CD4-positive, alpha-beta T cell treated with Interleukin-17A for 1 hour (primary cell): ENCODE measurements around the gene BICC1.
"Not testable (repeated sequence)": the region's sequence is repeated elsewhere in the genome, so short reads cannot be mapped to it uniquely, and the experiment has no call there.

ENCODE experiments used
- DNase-seq: peaks from one replicate; pipeline ENCODE4 v3.0.0-alpha.2; 2020

Gene BICC1

GRCh38 chr10:58837826-58838225 is 325.2 kb downstream of the BICC1 start:
- no peak for DNase-seq

DNA sequence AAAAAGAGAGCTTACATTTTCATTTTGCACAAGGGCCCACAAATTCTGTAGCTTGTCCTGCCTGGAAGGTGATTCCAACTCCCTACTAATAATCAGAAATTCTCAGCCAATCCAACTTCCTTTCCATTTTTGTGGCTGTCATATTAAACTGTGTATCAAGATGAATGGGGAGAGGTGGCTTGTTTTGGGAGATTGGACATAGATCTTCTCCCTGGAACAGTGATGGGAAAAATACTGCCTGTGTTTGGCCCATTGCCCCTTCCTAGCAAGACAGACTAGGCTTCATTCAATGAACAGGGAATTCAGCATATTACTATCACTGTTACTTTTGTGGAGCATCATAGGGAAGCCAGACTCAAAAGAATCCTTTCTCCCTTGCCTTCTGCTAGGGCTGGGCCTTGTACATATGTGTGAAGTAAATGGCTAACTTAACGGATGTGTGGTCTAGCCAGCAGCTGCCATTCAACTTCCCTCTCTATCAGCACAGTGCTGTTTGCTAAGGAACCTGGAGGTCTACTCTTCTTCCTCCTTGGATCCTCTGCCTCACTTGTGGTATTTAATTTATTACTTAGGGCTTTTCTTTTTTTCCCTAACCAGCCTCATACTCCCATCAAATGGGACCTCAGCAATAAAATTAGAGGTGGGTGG is 326.0 kb downstream of the BICC1 start:
- no peak for DNase-seq

DNA sequence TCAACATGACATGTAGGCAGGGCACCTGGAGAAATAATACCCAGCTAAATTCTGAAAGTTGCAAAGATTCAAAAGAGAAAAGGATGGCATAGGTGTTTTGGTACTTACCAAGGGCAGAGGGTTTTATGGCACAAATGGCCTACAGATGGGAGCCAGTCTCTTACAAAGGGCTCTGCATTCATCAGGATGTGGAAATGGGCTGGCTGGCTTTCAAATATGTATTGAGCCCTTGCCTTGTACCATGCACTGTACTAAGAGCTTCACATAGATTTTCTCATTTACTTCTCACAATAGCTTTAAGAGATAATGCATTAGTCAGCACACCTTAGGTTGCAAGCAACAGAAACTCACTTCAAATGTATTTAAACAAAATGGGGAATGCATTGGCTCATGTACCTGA is 327.1 kb downstream of the BICC1 start:
- no peak for DNase-seq

GRCh38 chr10:58840840-58841435 is 328.3 kb downstream of the BICC1 start:
- DNase-seq: no peak

- DNase-seq: no peak
Measured at GRCh38 chr10:58842860-58843376, 330.2 kb downstream of the BICC1 start.

DNA sequence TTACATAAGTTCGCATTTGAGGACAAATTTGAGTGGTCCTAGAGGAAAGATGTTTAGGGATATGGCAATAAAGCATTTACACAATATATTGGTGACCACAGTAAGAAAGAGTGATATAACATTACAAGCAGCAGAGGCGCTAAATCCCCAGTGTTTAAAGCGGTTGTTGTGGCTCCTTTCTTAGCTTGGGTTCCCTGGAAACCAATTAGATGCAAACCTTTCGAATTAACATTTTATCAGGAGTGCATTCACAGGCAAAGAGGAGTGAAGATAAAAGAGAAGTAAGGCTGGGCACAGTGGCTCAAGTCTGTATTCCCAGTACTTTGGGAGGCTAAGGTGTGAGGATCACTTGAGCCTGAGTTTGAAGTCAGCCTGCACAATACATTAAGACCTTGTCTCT is 331.1 kb downstream of the BICC1 start:
- DNase-seq: no peak

- DNase-seq: no peak
Measured at GRCh38 chr10:58844680-58845079, 332.0 kb downstream of the BICC1 start.

- DNase-seq: no peak
Measured at GRCh38 chr10:58846856-58847255, 334.2 kb downstream of the BICC1 start.

DNA sequence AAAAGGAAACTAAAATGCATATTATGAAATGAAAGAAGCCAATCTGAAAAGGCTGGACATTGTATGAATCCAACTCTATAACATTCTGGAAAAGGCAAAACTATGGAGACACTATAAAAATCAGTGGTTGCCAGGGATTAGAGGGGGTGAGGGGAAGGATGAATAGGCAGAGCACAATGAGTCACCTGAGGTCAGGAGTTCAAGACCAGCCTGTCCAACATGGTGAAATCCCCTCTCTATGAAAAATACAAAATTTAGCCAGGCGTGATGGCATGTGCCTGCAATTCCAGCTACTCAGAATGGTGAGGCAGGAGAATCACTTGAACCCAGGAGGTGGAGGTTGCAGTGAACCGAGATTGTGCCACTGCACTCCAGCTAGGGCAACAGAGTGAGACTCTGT is 338.9 kb downstream of the BICC1 start:
- DNase-seq: no peak

DNA sequence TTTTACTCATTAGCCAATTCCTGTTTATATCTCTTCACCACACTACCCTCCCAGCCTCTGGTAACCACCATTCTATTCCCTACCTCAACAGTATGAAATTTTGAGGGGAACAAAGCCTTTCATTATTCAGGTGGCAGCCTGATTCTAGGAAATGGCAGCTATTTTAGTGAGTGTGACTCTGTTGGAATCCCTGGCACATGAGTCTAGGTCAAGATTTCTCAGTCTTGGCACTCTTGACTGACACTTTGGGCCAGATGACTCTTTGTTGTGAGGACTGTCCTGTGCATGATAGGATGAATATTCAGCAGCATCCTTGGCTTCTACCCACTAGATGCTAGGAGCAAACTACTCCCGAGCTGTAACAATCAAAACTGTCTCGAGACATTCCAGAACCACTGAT is 341.0 kb downstream of the BICC1 start:
- no peak for DNase-seq

GRCh38 chr10:58854811-58855210 is 342.1 kb downstream of the BICC1 start:
- DNase-seq: no peak

DNA sequence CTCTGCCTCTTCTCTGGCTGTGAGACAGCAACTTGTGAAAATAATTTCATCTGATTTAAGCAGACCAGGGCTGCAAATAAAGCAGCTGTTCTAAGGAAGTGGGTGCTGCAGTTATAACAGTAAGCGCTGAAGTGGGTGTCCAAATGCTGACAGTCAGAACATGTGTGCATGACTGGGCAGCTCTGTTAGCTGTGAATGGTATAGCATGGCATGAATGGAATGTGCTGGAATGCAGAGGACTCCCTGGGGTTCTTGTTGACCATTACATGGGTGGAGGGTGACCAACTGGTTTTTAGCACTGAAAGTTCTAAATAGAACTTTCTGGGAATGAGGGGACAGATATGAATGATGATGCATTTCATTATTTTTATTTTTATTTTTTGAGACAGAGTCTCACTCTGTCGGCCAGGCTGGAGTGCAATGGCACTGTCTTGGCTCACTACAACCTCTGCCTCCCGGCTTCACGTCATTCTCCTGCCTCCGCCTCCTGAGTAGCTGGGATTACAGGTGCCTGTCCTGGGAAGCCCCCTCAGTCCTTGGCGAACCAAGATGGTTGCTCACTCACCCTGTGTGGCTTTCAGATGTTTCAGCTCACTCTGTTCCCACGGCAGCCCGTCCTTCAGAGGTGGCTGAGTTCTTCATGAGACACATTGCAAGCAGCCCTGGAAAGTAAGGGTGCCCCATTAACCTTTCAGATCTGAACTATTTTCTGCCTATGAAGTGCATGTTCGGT is 344.0 kb downstream of the BICC1 start:
- no peak for DNase-seq

- DNase-seq: no peak
Measured at GRCh38 chr10:58857251-58857805, 344.7 kb downstream of the BICC1 start.

DNA sequence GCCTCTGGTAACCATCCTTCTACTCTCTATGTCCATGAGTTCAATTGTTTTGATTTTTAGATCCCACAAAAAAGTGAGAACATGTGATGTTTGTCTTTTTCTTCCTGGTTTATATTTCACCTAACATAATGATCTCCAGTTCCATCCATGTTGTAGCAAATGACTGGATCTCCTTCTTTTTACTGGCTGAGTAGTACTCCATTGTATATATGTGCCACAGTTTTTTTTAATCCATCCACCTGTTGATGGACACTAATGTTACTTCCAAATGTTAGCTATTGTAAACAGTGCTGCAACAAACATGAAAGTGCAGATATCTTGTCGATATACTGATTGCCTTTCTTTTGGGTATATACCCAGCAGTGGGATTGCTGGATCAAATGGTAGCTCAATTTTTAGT is 345.5 kb downstream of the BICC1 start:
- DNase-seq: not testable (repeated sequence)

DNA sequence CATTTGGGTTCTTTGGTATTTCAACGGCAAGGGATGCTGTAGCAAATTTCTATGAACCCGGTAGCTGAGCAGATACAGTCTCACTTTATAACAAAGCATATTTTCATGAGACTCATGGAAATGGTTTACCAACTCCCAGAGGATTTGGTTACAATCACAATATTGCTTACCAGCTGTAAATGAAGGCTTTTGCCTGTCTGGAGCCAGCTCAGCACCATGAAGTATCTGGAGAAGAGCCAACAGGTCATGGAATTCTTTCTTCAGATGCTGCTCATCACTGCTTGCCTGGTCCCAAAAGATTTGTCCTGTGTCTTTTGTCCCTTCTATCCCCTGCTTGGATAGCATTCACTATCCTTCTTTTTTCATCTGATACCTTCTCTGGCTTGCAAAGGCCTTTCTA is 346.9 kb downstream of the BICC1 start:
- DNase-seq: no peak

- DNase-seq: no peak
Measured at GRCh38 chr10:58867683-58868082, 355.0 kb downstream of the BICC1 start.

DNA sequence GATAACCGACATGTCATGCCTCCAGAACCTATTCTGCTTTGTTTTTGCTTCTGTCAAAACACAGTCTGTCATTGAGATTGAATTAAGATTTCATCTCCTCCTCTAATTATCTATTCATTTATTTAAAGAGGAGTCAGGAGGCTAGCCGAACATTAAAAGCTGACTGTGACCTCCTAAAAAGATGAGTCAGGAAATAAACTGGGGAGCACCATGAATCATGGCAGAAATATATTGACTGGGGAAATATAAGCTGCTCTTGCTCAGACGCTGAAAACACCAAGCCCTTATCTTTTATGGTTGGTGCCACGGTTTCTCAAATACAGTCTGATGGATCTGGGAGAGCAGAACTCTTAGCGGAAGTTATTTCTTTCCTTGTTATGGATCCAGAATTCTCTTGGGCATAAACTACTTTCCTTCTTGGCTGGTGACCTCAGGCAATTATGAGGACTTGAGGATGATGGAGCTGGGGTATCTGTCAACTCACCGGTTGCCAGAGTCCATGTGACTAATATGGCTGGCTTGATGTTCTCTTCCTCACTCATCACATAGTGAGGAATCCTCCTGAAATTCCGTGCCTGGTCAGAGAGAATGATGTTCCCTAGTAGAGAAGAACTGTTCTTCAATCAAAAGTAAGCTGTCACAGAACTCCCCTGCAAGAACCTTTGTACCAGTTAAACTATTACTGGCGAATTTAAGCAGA is 356.2 kb downstream of the BICC1 start:
- DNase-seq: no peak

GRCh38 chr10:58870070-58870469 is 357.4 kb downstream of the BICC1 start:
- DNase-seq: no peak

GRCh38 chr10:58873161-58873560 is 360.5 kb downstream of the BICC1 start:
- no peak for DNase-seq
